Hepatocyte (in vitro differentiated cells): ENCODE measurements around the gene DNER.

ENCODE experiments used
- CTCF ChIP-seq: fragments of 200-600 bp; sonication (generic); IDR thresholded peaks from 2 replicates; pipeline ENCODE4 v1.5.1; 2016; ENCODE audit warnings: antibody characterized with exemption, mild to moderate bottlenecking; ENCODE audit not compliant: poor library complexity
- EZH2 ChIP-seq: fragments of 200-600 bp; sonication (generic); IDR thresholded peaks from 2 replicates; pipeline ENCODE4 v1.6.1; 2016; ENCODE audit warnings: antibody characterized with exemption, mild to moderate bottlenecking, borderline replicate concordance
- EZH2phosphoT487 ChIP-seq: fragments of 200-600 bp; sonication (generic); IDR thresholded peaks from one replicate; pipeline ENCODE4 v1.6.1; 2018; ENCODE audit warnings: antibody characterized with exemption, mild to moderate bottlenecking, low read depth, moderate library complexity; ENCODE audit not compliant: unreplicated experiment, severe bottlenecking

GRCh38 chr2:229725716-229726574, 11.6 kb upstream of the DNER start:
- no peak for TF ChIP-seq CTCF
- TF ChIP-seq EZH2phosphoT487: no peak
- TF ChIP-seq EZH2: no peak
